Smooth muscle cell (in vitro differentiated cells): ENCODE results near the gene SF3B1. TPM values are rescaled to one million over a fixed set of nuclear protein-coding genes. Genes with fewer than 3 reads are reported as not detected.
"Not testable (repeated sequence)": the region's sequence is repeated elsewhere in the genome, so short reads cannot be mapped to it uniquely, and the experiment has no call there.

Experiments used
- DNase-seq: peaks from one replicate; lab custom pipeline; 2025; ENCODE audit not compliant: unreplicated experiment; lab: John Stamatoyannopoulos, UW
- H2AFZ ChIP-seq: fragments of 200-600 bp; sonication (generic); 2 replicates; pipeline ENCODE4 v1.6.0; 2016; ENCODE audit warnings: antibody characterized with exemption, low read depth, mild to moderate bottlenecking
- H3F3A ChIP-seq: fragments of 200-600 bp; sonication (generic); 2 replicates; pipeline ENCODE4 v1.6.0; 2017; ENCODE audit warnings: antibody characterized with exemption, low read depth
- H3K27ac ChIP-seq: fragments of 200-600 bp; sonication (generic); 2 replicates; pipeline ENCODE4 v1.5.1; 2016; ENCODE audit warnings: low read depth, mild to moderate bottlenecking
- H3K27me3 ChIP-seq: fragments of 200-600 bp; sonication (generic); 2 replicates; pipeline ENCODE4 v1.6.1; 2016; ENCODE audit warnings: low read depth, mild to moderate bottlenecking
- H3K36me3 ChIP-seq: fragments of 200-600 bp; sonication (generic); 2 replicates; pipeline ENCODE4 v1.5.1; 2016; ENCODE audit warnings: low read depth
- H3K4me1 ChIP-seq: fragments of 200-600 bp; sonication (generic); 2 replicates; pipeline ENCODE4 v1.5.1; 2016; ENCODE audit warnings: low read depth
- H3K4me2 ChIP-seq: fragments of 200-600 bp; sonication (generic); 2 replicates; pipeline ENCODE4 v1.6.0; 2016; ENCODE audit warnings: mild to moderate bottlenecking
- H3K4me3 ChIP-seq: fragments of 200-600 bp; sonication (generic); 2 replicates; pipeline ENCODE4 v1.5.1; 2016; ENCODE audit warnings: mild to moderate bottlenecking
- H3K79me2 ChIP-seq: fragments of 200-600 bp; sonication (generic); 2 replicates; pipeline ENCODE4 v1.6.0; 2016; ENCODE audit warnings: low read depth, mild to moderate bottlenecking
- H3K9ac ChIP-seq: fragments of 200-600 bp; sonication (generic); 2 replicates; pipeline ENCODE4 v1.6.0; 2016; ENCODE audit warnings: low read depth
- H3K9me3 ChIP-seq: fragments of 200-600 bp; sonication (generic); replicated peaks from 2 replicates; pipeline ENCODE4 v1.5.1; 2016; ENCODE audit warnings: low read depth
- H4K20me1 ChIP-seq: fragments of 200-600 bp; sonication (generic); 2 replicates; pipeline ENCODE4 v1.6.0; 2016; ENCODE audit warnings: low read depth
- CTCF ChIP-seq: fragments of 200-600 bp; sonication (generic); IDR thresholded peaks from 2 replicates; pipeline ENCODE4 v1.5.1; 2017; ENCODE audit warnings: borderline replicate concordance, mild to moderate bottlenecking, antibody characterized with exemption; ENCODE audit not compliant: insufficient read depth, poor library complexity, severe bottlenecking
- WGBS: methylation state at CpG from one replicate; pipeline ENCODE4 v1.1.7; 2016; ENCODE audit warnings: low lambda C conversion rate; 5-methylcytosine and 5-hydroxymethylcytosine counted together
- polyA plus RNA-seq: library from polyadenylated mRNA; unstranded; fragments of >200 nt; fragmentation: Nextera tagmentation; extraction: Ambion mirVana; gene quantifications from 2 replicates; pipeline ENCODE4 v1.2.1, GENCODE V29; 2016
- small RNA-seq: library from RNA; depleted of rRNA; stranded (forward); fragments of <200 nt; gene quantifications from one replicate; pipeline ENCODE3, GENCODE V24; 2014
- total RNA-seq: library from RNA; depleted of rRNA; stranded (reverse); fragments of >200 nt; gene quantifications from 2 replicates; pipeline ENCODE4 v1.2.3, GENCODE V29; 2014

The SF3B1 gene
- total and polyA plus RNA-seq, 2 experiments from 2014 or later, result 193 to 729 TPM

- Histone ChIP-seq H3K4me3 (no peak overlapping the region), H3K9me3 (no peaks in the 10 kb centered on the region), H4K20me1 (no peaks in the 10 kb centered on the region), H2AFZ (no peak overlapping the region), H3K27me3 (no peaks in the 10 kb centered on the region), H3K36me3 (no peaks in the 10 kb centered on the region), H3K4me2 (no peak overlapping the region), H3K79me2 (no peaks in the 10 kb centered on the region), H3K9ac (no peak overlapping the region), H3F3A (no peaks in the 10 kb centered on the region), H3K27ac (no peak overlapping the region), H3K4me1 (no peaks in the 10 kb centered on the region)
- no peak for DNase-seq
- 90% methylated on average over 5 of the region's 5 CpGs for WGBS
- no peak for TF ChIP-seq CTCF
Observed at GRCh38 chr2:197348721-197349360, 86.0 kb downstream of the SF3B1 start.

GRCh38 chr2:197345846-197346370 is 88.9 kb downstream of the SF3B1 start:
- TF ChIP-seq CTCF, result no peak
- H3K4me3 ChIP-seq, result no peak overlapping the region
- no peak overlapping the region for H3K9ac ChIP-seq
- H3K4me2 ChIP-seq, result no peak overlapping the region
- 79% methylated on average over 5 of the region's 5 CpGs for WGBS
- H3K4me1 ChIP-seq, result no peaks in the 10 kb centered on the region
- no peaks in the 10 kb centered on the region for H3F3A ChIP-seq
- H3K9me3 ChIP-seq, result no peaks in the 10 kb centered on the region
- no peaks in the 10 kb centered on the region for H3K79me2 ChIP-seq
- DNase-seq, result no peak
- no peaks in the 10 kb centered on the region for H3K36me3 ChIP-seq
- H2AFZ ChIP-seq, result no peak overlapping the region
- no peaks in the 10 kb centered on the region for H3K27me3 ChIP-seq
- no peaks in the 10 kb centered on the region for H4K20me1 ChIP-seq
- H3K27ac ChIP-seq, result no peak overlapping the region

GRCh38 chr2:197343968-197344367 is 90.9 kb downstream of the SF3B1 start:
- H2AFZ ChIP-seq, H3K4me2 ChIP-seq, H3K9me3 ChIP-seq, H3K79me2 ChIP-seq, H3K27me3 ChIP-seq, H3K36me3 ChIP-seq, H3K27ac ChIP-seq, H3K9ac ChIP-seq, H3K4me3 ChIP-seq, H4K20me1 ChIP-seq, H3K4me1 ChIP-seq, H3F3A ChIP-seq, DNase-seq: not testable (repeated sequence)
- 82% methylated on average over 5 of the region's 5 CpGs for WGBS

GRCh38 chr2:197340591-197340990 is 94.2 kb downstream of the SF3B1 start:
- no peaks in the 10 kb centered on the region for H3K4me1 ChIP-seq
- no peak overlapping the region for H2AFZ ChIP-seq
- H3K9me3 ChIP-seq, result no peaks in the 10 kb centered on the region
- no peak for DNase-seq
- H3K27ac ChIP-seq, result no peak overlapping the region
- H3K27me3 ChIP-seq, result no peaks in the 10 kb centered on the region
- no peak overlapping the region for H3K4me2 ChIP-seq
- TF ChIP-seq CTCF, result no peak
- H3K4me3 ChIP-seq, result no peak overlapping the region
- H3K9ac ChIP-seq, result no peak overlapping the region
- H3F3A ChIP-seq, result no peaks in the 10 kb centered on the region
- no peaks in the 10 kb centered on the region for H4K20me1 ChIP-seq
- no peaks in the 10 kb centered on the region for H3K79me2 ChIP-seq
- H3K36me3 ChIP-seq, result no peaks in the 10 kb centered on the region
- 95% methylated on average over 5 of the region's 5 CpGs for WGBS

Small RNA genes lying within 50 kb of the gene (small RNA-seq; reads per million reads assigned to genes)
- not detected for gene RF00394
- not detected for gene RNU6-1029P

Other genes starting within 250 kb of the SF3B1 start
- 5.5 and 6.0 TPM in 2 replicates for gene ANKRD44, start 124.2 kb downstream of the SF3B1 start, total RNA-seq
- 2.4 and 3.6 TPM in 2 replicates for gene ANKRD44, start 124.2 kb downstream of the SF3B1 start, polyA plus RNA-seq
- gene COQ10B, start 18.5 kb upstream of the SF3B1 start, total RNA-seq, result 50.6 and 74.0 TPM in 2 replicates
- 52.4 and 61.5 TPM in 2 replicates for gene COQ10B, start 18.5 kb upstream of the SF3B1 start, polyA plus RNA-seq
- 139 and 145 TPM in 2 replicates for gene HSPD1, start 64.8 kb upstream of the SF3B1 start, total RNA-seq
- 142 and 152 TPM in 2 replicates for gene HSPD1, start 64.8 kb upstream of the SF3B1 start, polyA plus RNA-seq
- 116 and 132 TPM in 2 replicates for gene HSPE1, start 65.4 kb upstream of the SF3B1 start, total RNA-seq
- 158 and 174 TPM in 2 replicates for gene HSPE1, start 65.4 kb upstream of the SF3B1 start, polyA plus RNA-seq
- gene MOB4, start 81.0 kb upstream of the SF3B1 start, total RNA-seq, result 73.1 and 84.7 TPM in 2 replicates
- gene MOB4, start 81.0 kb upstream of the SF3B1 start, polyA plus RNA-seq, result 62.9 and 69.3 TPM in 2 replicates
- gene RFTN2, start 240.6 kb upstream of the SF3B1 start, total RNA-seq, result 15.9 and 29.2 TPM in 2 replicates
- gene RFTN2, start 240.6 kb upstream of the SF3B1 start, polyA plus RNA-seq, result 4.6 and 9.5 TPM in 2 replicates